IMR-90 (cell line): ENCODE data around the gene RXFP1. TPM values are rescaled to one million over a fixed set of nuclear protein-coding genes. Genes with fewer than 3 reads are reported as not detected.

ENCODE experiments used
- ATAC-seq: fragments of 200-7000 bp; cut with Tn5 transposase; 2 replicates; pipeline ENCODE4 v1.9.1; 2020; ENCODE audit warnings: low read depth, mild to moderate bottlenecking, moderate library complexity
- Bru-seq: library from RNA; stranded (reverse); fragments of 400-500 nt; gene quantifications from one replicate; lab custom pipeline; 2021; lab: Mats Ljungman, UMichigan
- BruChase-seq, 2 experiments: library from RNA; stranded (reverse); fragments of 400-500 nt; gene quantifications; one replicate each; lab custom pipeline; 2021; lab: Mats Ljungman, UMichigan
- BruUV-seq: library from RNA; stranded (reverse); fragments of 400-500 nt; replicated peaks from 2 replicates; lab custom pipeline; 2021; lab: Mats Ljungman, UMichigan
- CTCF ChIA-PET: fragments of 300-600 bp; formaldehyde crosslinking; extraction: SDS; loops from one replicate; lab custom pipeline; 2021; ENCODE audit warnings: antibody characterized with exemption; lab: Yijun Ruan, JAX
- POLR2A ChIA-PET: fragments of 300-600 bp; sonication (Branson Sonifier 250); formaldehyde crosslinking; loops from one replicate; lab custom pipeline; 2022; ENCODE audit warnings: antibody characterized with exemption; ENCODE audit not compliant: unreplicated experiment; lab: Charles Lee
- DNase-seq: peaks from one replicate; pipeline ENCODE4 v3.0.0; 2013
- H2AFZ ChIP-seq: replicated peaks from 2 replicates; pipeline ENCODE3; 2013; ENCODE audit warnings: low read length, mild to moderate bottlenecking; ENCODE audit not compliant: poor library complexity
- H2AK5ac ChIP-seq: 2 replicates; pipeline ENCODE4 v1.6.1; 2013; ENCODE audit warnings: low read depth, low read length, inconsistent platforms
- H2AK9ac ChIP-seq: replicated peaks from 2 replicates; pipeline ENCODE3; 2013; ENCODE audit warnings: mild to moderate bottlenecking, low read depth, low read length, moderate library complexity; ENCODE audit not compliant: poor library complexity
- H2BK120ac ChIP-seq: 2 replicates; pipeline ENCODE4 v1.6.1; 2013; ENCODE audit warnings: low read depth, low read length, inconsistent platforms
- H2BK15ac ChIP-seq: 3 replicates; pipeline ENCODE4 v1.6.1; 2013; ENCODE audit warnings: low read depth, low read length, inconsistent platforms
- H2BK20ac ChIP-seq: 2 replicates; pipeline ENCODE4 v1.6.1; 2013; ENCODE audit warnings: low read depth, mild to moderate bottlenecking, inconsistent platforms, low read length, moderate library complexity
- H2BK5ac ChIP-seq: 2 replicates; pipeline ENCODE4 v1.6.1; 2013; ENCODE audit warnings: mild to moderate bottlenecking, low read depth, low read length, inconsistent platforms; ENCODE audit not compliant: poor library complexity, severe bottlenecking
- H3K14ac ChIP-seq: replicated peaks from 2 replicates; pipeline ENCODE4 v1.6.1; 2013; ENCODE audit warnings: low read depth, low read length, inconsistent platforms
- H3K18ac ChIP-seq: 2 replicates; pipeline ENCODE4 v1.6.1; 2013; ENCODE audit warnings: low read depth, low read length, control low read depth
- H3K23ac ChIP-seq: 2 replicates; pipeline ENCODE4 v1.6.1; 2013; ENCODE audit warnings: low read depth, low read length, inconsistent platforms
- H3K27ac ChIP-seq: 2 replicates; pipeline ENCODE4 v1.5.1; 2013; ENCODE audit warnings: mild to moderate bottlenecking, control low read depth, low read length; ENCODE audit not compliant: insufficient read depth
- H3K27me3 ChIP-seq: 2 replicates; pipeline ENCODE4 v1.6.1; 2013; ENCODE audit warnings: low read length; ENCODE audit not compliant: control insufficient read depth, insufficient read depth
- H3K36me3 ChIP-seq: 2 replicates; pipeline ENCODE4 v1.6.1; 2013; ENCODE audit warnings: low read length, mixed read lengths; ENCODE audit not compliant: control insufficient read depth, insufficient read depth
- H3K4ac ChIP-seq: 2 replicates; pipeline ENCODE4 v1.6.1; 2013; ENCODE audit warnings: low read depth, low read length, inconsistent platforms
- H3K4me1 ChIP-seq: 2 replicates; pipeline ENCODE4 v1.6.1; 2013; ENCODE audit warnings: low read length, mixed read lengths; ENCODE audit not compliant: control insufficient read depth, insufficient read depth
- H3K4me2 ChIP-seq: 2 replicates; pipeline ENCODE4 v1.6.1; 2013; ENCODE audit warnings: low read depth, mild to moderate bottlenecking, control low read depth, low read length, moderate library complexity
- H3K4me3 ChIP-seq: 2 replicates; pipeline ENCODE4 v1.5.1; 2013; ENCODE audit warnings: low read depth, mild to moderate bottlenecking, control low read depth, low read length, moderate library complexity; ENCODE audit not compliant: insufficient read depth
- H3K56ac ChIP-seq: 2 replicates; pipeline ENCODE4 v1.6.1; 2013; ENCODE audit warnings: low read length, inconsistent platforms; ENCODE audit not compliant: insufficient read depth; ENCODE audit errors: extremely low read depth
- H3K79me1 ChIP-seq, 2 experiments: 2 replicates each; pipeline ENCODE4 v1.6.1; 2013; ENCODE audit warnings: low read length in 2 of 2, inconsistent platforms in 1 of 2, low read depth in 1 of 2
- H3K9ac ChIP-seq: 2 replicates; pipeline ENCODE4 v1.6.1; 2013; ENCODE audit warnings: low read depth, low read length, control low read depth
- H3K9me1 ChIP-seq: 2 replicates; pipeline ENCODE4 v1.6.1; 2013; ENCODE audit warnings: low read length, inconsistent platforms; ENCODE audit not compliant: insufficient read depth
- H3K9me3 ChIP-seq: 2 replicates; pipeline ENCODE4 v1.6.1; 2013; ENCODE audit warnings: low read length; ENCODE audit not compliant: control insufficient read depth, insufficient read depth
- H4K20me1 ChIP-seq: 2 replicates; pipeline ENCODE4 v1.6.1; 2013; ENCODE audit warnings: low read length, inconsistent platforms; ENCODE audit not compliant: insufficient read depth
- H4K5ac ChIP-seq: 2 replicates; pipeline ENCODE4 v1.6.1; 2013; ENCODE audit warnings: mild to moderate bottlenecking, low read depth, low read length, control low read depth
- H4K8ac ChIP-seq, 2 experiments: 2 replicates each; pipeline ENCODE4 v1.6.1; 2013; ENCODE audit warnings: low read depth in 2 of 2, low read length in 2 of 2, control low read depth in 1 of 2, inconsistent platforms in 1 of 2
- H4K91ac ChIP-seq: 2 replicates; pipeline ENCODE4 v1.6.1; 2013; ENCODE audit warnings: low read depth, low read length, inconsistent platforms; ENCODE audit not compliant: insufficient read depth
- BHLHE40 ChIP-seq: fragments of 150-350 bp; IDR thresholded peaks from 2 replicates; pipeline ENCODE4 v1.6.1; 2016; ENCODE audit warnings: mild to moderate bottlenecking, low read depth, low read length
- CEBPB ChIP-seq: IDR thresholded peaks from 2 replicates; pipeline ENCODE4 v1.6.1; 2012; ENCODE audit warnings: low read depth, low read length, improper control_type of control experiment
- CHD1 ChIP-seq: IDR thresholded peaks from 2 replicates; pipeline ENCODE4 v1.6.1; 2012; ENCODE audit warnings: low read depth, low read length, improper control_type of control experiment
- FOS ChIP-seq: fragments of 150-350 bp; IDR thresholded peaks from 2 replicates; pipeline ENCODE4 v1.6.1; 2016; ENCODE audit warnings: low read depth, low read length
- MAFK ChIP-seq: IDR thresholded peaks from 2 replicates; pipeline ENCODE4 v1.6.1; 2012; ENCODE audit warnings: low read depth, low read length, improper control_type of control experiment
- MAZ ChIP-seq: IDR thresholded peaks from 2 replicates; pipeline ENCODE4 v1.6.1; 2012; ENCODE audit warnings: low read depth, mild to moderate bottlenecking, low read length, improper control_type of control experiment, moderate library complexity, borderline replicate concordance
- MXI1 ChIP-seq: IDR thresholded peaks from 2 replicates; pipeline ENCODE4 v1.6.1; 2012; ENCODE audit warnings: low read depth, mild to moderate bottlenecking, low read length, moderate library complexity, borderline replicate concordance
- NFE2L2 ChIP-seq: fragments of 150-350 bp; IDR thresholded peaks from 2 replicates; pipeline ENCODE4 v1.6.1; 2016; ENCODE audit warnings: low read depth, mild to moderate bottlenecking, low read length
- POLR2A ChIP-seq: IDR thresholded peaks from 2 replicates; pipeline ENCODE4 v1.6.1; 2012; ENCODE audit warnings: mild to moderate bottlenecking, low read depth, low read length
- RCOR1 ChIP-seq: IDR thresholded peaks from 2 replicates; pipeline ENCODE4 v1.6.1; 2012; ENCODE audit warnings: mild to moderate bottlenecking, low read length, improper control_type of control experiment; ENCODE audit not compliant: insufficient replicate concordance
- RFX5 ChIP-seq: IDR thresholded peaks from 2 replicates; pipeline ENCODE4 v1.8.0; 2012; ENCODE audit warnings: low read depth, mild to moderate bottlenecking, low read length, moderate library complexity
- SMC3 ChIP-seq: fragments of 150-350 bp; IDR thresholded peaks from 2 replicates; pipeline ENCODE4 v1.6.1; 2016; ENCODE audit warnings: low read depth, mild to moderate bottlenecking, antibody characterized with exemption, low read length, moderate library complexity
- USF2 ChIP-seq: fragments of 150-350 bp; IDR thresholded peaks from 2 replicates; pipeline ENCODE4 v1.6.1; 2017; ENCODE audit warnings: mild to moderate bottlenecking, antibody characterized with exemption, low read length, low read depth
- WGBS, 2 experiments: methylation state at CpG; one replicate each; pipeline versions ENCODE4 v1.1.5 to v1.1.7; 2013; ENCODE audit warnings: missing lambda C conversion rate in 2 of 2; ENCODE audit not compliant: insufficient read length in 1 of 2; ENCODE audit errors: extremely low coverage in 2 of 2; 5-methylcytosine and 5-hydroxymethylcytosine counted together
- dilution Hi-C: fragments of 300-500 bp; cut with HindIII; formaldehyde crosslinking; loops from one replicate; pipeline ENCODE4 v1.14.3; 2018; ENCODE audit warnings: low sequenced_read_pairs; ENCODE audit not compliant: unreplicated experiment
- in situ Hi-C: fragments of 300-500 bp; cut with MboI; formaldehyde crosslinking; loops from 3 replicates; pipeline ENCODE4 v1.14.3; 2019; ENCODE audit warnings: low sequenced_read_pairs, inconsistent platforms, mixed read lengths
- intact Hi-C: fragments of 100-400 bp; cut with micrococcal nuclease; formaldehyde crosslinking; loops from 2 replicates; pipeline ENCODE4 v1.10.0; 2022
- long read RNA-seq: library from polyadenylated mRNA; unstranded; transcript quantifications from one replicate; pipeline ENCODE4 v2.0.0, GENCODE V29; 2021; ENCODE audit not compliant: unreplicated experiment
- polyA plus RNA-seq, 3 experiments: library from polyadenylated mRNA; depleted of rRNA; stranded (reverse); fragments of >200 nt; gene quantifications; 2 replicates each; pipeline ENCODE4 v1.2.3, GENCODE V29; 2012; ENCODE audit warnings: low replicate concordance in 1 of 3
- total RNA-seq: library from RNA; depleted of rRNA; stranded (reverse); fragments of >200 nt; gene quantifications from 2 replicates; pipeline ENCODE4 v1.2.3, GENCODE V29; 2012; rRNA removed
- TF ChIP-seq, protein P1 (sequence below): fragments of 150-350 bp; IDR thresholded peaks from 2 replicates; pipeline ENCODE4 v1.6.1; 2016; ENCODE audit warnings: low read depth, mild to moderate bottlenecking, low read length, moderate library complexity, borderline replicate concordance

RXFP1 gene
- total RNA-seq: not detected in 2 replicates
- not detected in 2 replicates for polyA plus RNA-seq (2012; rRNA removed)
- polyA plus RNA-seq (2012; cell fraction: cytosol; rRNA removed): not detected in 2 replicates
- polyA plus RNA-seq (2012; cell fraction: nucleus; rRNA removed; ENCODE audit: low replicate concordance): 0.03 TPM in 1 of 2 replicates, not detected in the other
- Bru-seq, nascent RNA: percentile 17 among the genes with signal in this experiment
- percentile 18 among the genes with signal in this experiment for BruChase-seq, experiment 1, labeled RNA remaining after a 6-hour chase
- percentile 22 among the genes with signal in this experiment for BruChase-seq, experiment 2, labeled RNA remaining after a 2-hour chase
- long read RNA-seq: 0 reads

GRCh38 chr4:158521484-158522088 is at the start of gene RXFP1:
Gene RXFP1 (plus strand): TSS chr4:158521882. CDS start chr4:158521977, 95 bp downstream.
- Histone ChIP-seq H2AK9ac (no peak within 1 kb of the TSS), H3K9me3 (no peaks in the 10 kb centered on the region), H4K8ac (no peak within 1 kb of the TSS), H3K79me1 (no peaks in the 10 kb centered on the region), H3K4ac (no peak within 1 kb of the TSS), H3K14ac (no peak within 1 kb of the TSS), H3K4me1 (no peaks in the 10 kb centered on the region), H3K18ac (no peak within 1 kb of the TSS), H3K23ac (no peak within 1 kb of the TSS), H4K91ac (no peak within 1 kb of the TSS), H2BK120ac (no peak within 1 kb of the TSS), H3K27ac (no peak within 1 kb of the TSS), H4K5ac (no peak within 1 kb of the TSS), H3K27me3 (no peaks in the 10 kb centered on the region), H2AK5ac (no peak within 1 kb of the TSS), H3K4me3 (no peak within 1 kb of the TSS), H3K9me1 (no peaks in the 10 kb centered on the region), H3K9ac (no peak within 1 kb of the TSS), H3K4me2 (no peak within 1 kb of the TSS), H2BK20ac (no peak within 1 kb of the TSS), H2AFZ (no peak within 1 kb of the TSS), H3K36me3 (no peaks in the 10 kb centered on the region), H3K56ac (no peak within 1 kb of the TSS), H4K20me1 (no peaks in the 10 kb centered on the region), H2BK15ac (no peak within 1 kb of the TSS), H2BK5ac (no peak within 1 kb of the TSS)
- DNase-seq: no peak
- intact Hi-C loops: no loop called here
- POLR2A ChIA-PET: no interaction called here
- dilution Hi-C loops: no loop called here
- in situ Hi-C loops: no loop called here
- WGBS, 2 experiments: 63% methylated on average over 7 of the region's 11 CpGs; no CpG with 5 or more reads in 1 of the 2 experiments
- CTCF ChIA-PET: no interaction called here
- no TSS peak for BruUV-seq
- ATAC-seq: no peak
- TF ChIP-seq SMC3: no peak
- no peak for TF ChIP-seq BHLHE40
- no peak for TF ChIP-seq CHD1
- no peak for TF ChIP-seq MAZ
- no peak for TF ChIP-seq FOS
- TF ChIP-seq MAFK: no peak
- no peak for TF ChIP-seq USF2
- TF ChIP-seq NFE2L2: no peak
- no peak for TF ChIP-seq MXI1
- no peak for TF ChIP-seq RCOR1
- TF ChIP-seq CEBPB: no peak
- TF ChIP-seq, protein P1, sequence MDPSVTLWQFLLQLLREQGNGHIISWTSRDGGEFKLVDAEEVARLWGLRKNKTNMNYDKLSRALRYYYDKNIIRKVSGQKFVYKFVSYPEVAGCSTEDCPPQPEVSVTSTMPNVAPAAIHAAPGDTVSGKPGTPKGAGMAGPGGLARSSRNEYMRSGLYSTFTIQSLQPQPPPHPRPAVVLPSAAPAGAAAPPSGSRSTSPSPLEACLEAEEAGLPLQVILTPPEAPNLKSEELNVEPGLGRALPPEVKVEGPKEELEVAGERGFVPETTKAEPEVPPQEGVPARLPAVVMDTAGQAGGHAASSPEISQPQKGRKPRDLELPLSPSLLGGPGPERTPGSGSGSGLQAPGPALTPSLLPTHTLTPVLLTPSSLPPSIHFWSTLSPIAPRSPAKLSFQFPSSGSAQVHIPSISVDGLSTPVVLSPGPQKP: no peak
- no peak for TF ChIP-seq POLR2A
- TF ChIP-seq RFX5: no peak
